ENCODE data around the gene CHFR.
"Not testable (repeated sequence)": the region's sequence is repeated elsewhere in the genome, so short reads cannot be mapped to it uniquely, and the experiment has no call there.

Gene CHFR

GRCh38 chr12:132838410-132839080, 48.9 kb downstream of the CHFR start:
- no peak for DNase-seq

DNA sequence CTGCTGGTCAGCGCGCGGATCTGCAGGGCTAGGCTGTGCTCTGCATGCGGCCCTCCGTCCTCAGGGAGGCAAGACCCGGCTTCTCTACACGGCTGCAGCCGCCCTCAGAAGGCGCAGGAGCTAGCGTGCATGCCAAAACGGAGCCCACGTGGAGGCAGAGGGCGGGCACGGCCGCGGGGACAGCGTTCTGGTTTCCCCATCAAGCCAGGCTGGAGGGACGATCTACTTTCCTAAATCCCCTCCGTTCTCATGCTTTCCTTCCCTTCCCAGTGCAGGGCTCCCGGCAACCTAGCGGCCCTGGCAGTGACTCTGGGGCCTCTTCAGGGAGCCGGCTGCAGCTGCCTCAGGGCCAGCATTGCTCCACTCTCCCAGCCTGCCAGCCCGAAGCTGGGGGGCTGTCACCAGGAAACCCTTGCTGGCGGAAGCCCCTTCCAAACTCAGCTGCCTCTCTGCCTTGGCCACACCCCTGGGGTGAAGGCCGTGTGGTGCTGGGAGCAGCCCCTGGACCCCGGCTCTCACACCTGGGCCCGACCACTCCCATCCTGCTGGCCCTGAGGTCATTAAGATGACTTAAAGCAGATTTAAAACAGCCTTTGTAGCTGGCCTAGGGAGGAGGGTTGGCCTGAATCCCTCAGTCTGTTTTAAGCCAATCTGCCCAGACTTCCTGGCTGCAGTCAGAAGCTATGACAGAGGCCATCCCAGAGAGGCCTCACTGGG, 49.6 kb downstream of the CHFR start:
- no peak for DNase-seq

GRCh38 chr12:132836795-132837331, 50.5 kb downstream of the CHFR start:
- DNase-seq, result no peak

GRCh38 chr12:132836230-132836629, 51.2 kb downstream of the CHFR start:
- not testable (repeated sequence) for DNase-seq

DNA sequence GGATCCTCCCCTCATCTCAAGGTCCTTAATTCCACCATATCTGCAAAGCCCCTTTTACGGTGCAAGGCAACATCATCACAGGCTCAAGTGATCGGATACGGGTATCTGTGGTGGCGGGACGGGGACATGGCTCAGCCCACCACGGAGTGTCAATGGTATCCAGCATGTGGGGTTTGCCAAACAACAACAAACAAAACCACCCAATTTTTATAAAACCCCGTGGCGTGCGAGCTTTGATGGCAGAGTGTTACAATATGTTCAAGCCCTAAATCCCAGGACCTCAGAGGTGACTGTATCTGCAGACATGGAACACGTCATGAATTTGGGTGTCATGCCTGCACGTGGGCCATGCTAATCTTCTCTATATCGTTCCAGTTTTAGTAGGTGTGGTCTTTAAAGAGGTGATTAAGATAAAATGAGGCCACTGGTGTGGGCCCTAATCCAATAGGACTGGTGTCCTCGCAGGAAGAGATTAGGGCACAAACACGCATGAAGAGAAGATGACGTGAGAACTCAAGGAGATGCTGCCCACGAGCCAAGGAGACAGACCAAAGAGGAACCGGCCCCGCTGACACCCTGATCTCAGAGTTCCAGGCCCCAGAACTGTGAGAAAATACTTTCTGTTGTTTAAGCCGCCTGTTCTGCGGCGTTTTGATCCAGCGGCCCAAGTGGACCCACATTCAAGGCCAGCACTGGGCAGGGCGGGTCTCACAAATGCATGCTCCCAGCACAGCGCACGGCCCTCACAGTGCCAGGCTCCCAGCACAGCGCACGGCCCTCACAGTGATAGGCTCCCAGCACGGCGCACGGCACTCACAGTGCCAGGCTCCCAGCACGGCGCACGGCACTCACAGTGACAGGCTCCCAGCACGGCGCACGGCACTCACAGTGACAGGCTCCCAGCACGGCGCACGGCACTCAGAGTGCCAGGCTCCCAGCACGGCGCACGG, 52.1 kb downstream of the CHFR start:
- no peak for DNase-seq

DNA sequence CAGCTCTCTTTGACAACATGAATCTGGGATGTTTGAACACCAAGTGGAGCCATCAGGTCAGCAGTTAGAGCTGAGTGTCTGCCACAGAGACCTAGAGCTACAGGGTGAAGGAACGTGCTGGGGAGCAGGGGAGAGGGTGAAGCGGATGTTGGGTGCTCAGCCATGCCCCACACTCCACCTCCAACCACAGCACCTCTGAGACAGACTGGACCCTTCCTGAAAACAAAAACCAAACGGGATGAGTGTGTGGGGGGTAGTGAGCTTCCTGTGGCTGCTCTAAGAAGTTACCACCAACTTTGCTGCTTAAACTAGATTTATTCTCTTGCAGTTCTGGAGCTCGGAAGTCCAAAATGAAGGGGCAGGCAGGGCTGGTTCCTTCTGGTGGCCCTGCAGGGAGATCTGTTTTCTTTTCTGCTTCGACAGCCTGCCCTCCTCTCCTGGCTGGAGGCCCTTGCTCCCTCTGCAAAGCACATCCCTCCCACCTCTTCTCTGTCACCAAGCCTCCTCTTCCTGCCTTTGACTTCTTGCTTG, 53.2 kb downstream of the CHFR start:
- DNase-seq, result no peak

- no peak for DNase-seq
Measured at GRCh38 chr12:132833341-132833740, 54.1 kb downstream of the CHFR start.

GRCh38 chr12:132831771-132832170, 55.6 kb downstream of the CHFR start:
- no peak for DNase-seq

DNA sequence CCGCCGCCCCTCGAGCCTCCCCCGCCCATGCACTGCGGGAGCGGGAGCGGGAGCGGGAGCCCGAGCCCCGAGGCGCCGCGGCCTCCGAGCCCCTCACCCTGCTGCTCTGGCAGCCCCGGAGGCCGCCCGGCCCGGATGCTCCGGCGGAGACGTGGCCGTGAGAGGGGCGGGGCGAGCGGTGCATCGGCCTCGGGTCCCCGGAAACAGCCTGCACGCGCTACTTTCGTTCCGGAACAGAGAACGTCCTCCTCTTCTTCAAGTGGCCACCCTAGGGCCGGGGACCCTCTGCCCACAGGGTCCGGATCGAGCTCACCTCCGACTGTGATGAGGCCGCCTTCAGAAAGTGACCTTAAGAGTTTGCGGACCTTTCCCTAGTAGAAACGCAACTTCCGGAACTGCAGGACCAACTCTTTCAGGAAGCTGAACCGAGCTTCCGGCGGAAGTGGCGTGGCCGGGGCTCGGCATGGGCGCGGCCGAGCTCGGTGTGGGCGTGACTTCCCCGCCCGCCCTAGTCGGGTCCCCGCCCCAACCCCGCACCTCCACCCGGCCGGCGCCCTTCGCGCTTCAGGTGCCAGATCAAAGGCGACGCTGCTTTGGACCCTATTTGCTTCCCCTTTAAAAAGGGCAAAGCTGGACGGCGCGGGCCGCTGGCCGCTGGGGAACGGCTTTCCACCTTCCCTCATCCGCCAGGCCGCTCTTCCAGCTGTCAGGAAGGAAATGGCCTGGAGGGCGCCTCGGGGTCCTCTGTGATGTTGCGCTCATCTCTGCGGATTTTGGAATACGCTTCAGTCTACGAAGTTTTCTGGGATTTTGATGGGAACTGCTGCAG, 58.5 kb downstream of the CHFR start, which contains the start of gene GOLGA3:
Gene GOLGA3 (minus strand): TSS at position 164 of the 829 bp plus-strand sequence. CDS start 6,741 bp downstream, outside the sequence.
- peak; percentile 43 for DNase-seq

DNA sequence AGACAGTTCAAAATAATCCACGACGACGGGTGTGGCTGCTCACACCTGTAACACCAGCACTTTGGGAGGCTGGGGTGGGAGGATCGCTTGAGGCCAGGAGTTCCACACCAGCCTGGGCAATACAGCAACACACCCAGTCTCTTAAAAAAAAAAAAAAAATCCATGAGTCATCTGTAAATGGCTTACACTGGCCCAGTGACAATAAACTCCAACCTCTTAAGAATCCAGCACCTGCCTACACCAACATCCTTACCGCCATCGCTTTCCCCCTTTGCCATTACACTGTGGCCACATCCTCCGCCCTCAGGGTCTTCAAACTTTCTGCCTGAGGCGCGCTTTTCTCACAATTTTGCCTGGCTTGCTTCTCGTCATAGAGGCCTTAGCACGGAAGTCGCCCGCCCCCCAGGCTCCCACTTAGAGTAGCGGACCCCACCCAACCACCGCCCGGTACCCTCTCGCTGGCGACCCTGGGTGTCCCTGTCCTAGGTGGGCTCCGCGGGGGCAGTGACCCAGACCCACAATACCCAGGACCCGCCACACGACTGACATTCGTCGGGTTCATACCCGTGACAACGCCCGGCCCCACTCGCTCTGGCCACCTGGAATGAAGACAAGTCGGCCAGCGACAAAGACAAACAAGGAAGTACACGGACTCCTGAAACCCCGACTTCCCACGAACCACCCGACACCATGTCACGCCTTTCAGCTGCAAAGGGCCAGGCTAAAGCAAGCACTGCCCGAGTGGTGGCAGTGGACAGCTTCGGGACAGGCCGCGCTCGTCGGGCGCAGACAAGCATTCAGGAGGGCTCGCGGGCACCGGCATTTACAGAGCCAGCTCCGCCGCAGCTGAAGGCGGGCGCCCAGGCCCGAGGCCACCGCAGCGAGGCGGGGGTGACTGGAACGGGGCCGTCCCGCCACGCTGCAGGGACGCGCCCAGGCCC, 59.4 kb downstream of the CHFR start:
- DNase-seq, result no peak

- DNase-seq, result no peak
Measured at GRCh38 chr12:132825861-132826260, 61.5 kb downstream of the CHFR start.

DNA sequence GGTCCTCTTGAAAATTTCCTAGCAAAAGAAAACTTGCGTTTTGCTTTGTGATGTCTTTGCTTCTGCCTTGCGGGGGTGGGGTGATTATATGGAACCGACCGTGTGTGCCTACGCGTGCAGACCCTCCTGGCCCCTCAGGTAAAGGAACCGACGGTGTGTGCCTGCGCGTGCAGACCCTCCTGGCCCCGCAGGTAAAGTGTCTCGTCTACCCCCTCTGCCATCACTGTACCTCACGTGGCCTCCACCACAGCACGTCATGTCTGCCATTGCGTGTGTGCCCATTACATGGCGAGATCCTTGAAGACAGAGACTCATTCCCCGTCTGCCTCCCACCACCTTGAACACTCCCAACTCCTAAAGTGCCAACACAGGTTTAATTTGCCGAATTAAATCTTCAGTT, 62.3 kb downstream of the CHFR start:
- DNase-seq, result no peak

DNA sequence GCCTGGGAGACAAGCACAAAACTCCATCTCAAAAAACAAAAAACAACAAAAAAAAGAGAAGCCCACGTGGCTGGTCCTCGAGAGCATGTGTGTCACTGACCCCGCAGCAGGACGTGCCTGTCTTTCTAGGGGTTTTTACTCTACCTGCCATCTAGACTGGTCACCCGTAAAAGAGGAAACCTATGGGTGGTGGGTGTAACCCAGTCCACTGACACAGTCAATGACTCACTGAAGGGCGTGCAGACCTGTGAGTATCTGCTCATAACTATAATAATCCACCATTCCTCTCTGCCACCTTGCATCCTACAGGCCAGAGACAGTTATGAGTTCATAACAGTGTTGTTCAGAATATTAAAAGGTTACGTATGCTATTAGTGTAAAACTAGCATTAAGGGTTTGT, 63.4 kb downstream of the CHFR start:
- DNase-seq, result no peak

GRCh38 chr12:132818562-132818961, 68.8 kb downstream of the CHFR start:
- DNase-seq, result no peak

DNA sequence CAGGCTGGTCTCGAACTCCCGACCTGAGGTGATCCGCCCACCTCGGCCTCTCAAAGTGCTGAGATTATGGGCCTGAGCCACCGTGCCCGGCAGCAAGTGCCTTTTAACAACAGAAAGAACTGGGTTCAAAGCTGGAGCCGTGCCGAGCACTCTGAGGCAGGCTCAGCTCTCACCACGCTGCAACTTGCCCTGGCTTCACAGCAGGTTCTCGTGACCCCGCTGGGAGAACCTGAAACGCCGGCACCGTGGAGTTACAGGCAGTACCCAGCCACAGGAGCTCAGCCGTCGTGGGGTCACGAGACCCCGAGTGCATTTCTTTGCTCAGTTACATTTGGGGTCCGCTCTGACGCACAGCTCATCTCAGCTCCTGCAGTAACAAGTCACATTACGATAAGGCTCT, 73.2 kb downstream of the CHFR start:
- no peak for DNase-seq

GRCh38 chr12:132813443-132813842, 74.0 kb downstream of the CHFR start:
- no peak for DNase-seq

DNA sequence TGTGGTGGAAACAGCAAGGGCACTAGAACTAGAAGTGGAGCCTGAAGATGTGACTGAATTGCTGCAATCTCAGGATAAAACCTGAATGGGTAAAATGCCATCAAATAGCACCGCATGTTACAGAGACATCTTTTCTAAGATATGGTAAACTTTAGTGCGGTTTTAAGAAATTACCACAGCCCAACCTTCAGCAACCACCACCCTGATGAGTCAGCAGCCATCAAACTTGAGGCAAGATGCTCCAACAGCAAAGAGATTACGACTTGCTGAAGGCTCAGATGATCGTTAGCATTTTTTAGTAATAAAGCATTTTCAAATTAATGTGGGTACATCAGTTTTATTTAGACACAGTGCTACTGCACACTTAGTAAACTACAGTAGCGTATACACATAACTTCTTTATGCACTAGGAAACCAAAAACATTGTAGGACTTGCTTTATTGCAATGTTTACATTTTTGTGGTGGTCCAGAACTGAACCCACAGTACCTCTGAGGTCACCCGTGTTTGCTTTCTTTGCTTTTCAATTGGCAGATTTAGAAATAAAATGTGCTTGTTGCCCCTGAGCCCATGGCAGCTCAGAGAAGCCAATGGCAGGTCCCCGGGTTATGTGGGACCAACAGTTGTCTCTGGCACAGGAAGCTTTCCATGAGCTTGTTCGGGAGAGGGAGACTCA, 74.6 kb downstream of the CHFR start:
- no peak for DNase-seq

GRCh38 chr12:132809391-132809790, 78.0 kb downstream of the CHFR start:
- DNase-seq, result not testable (repeated sequence)

DNA sequence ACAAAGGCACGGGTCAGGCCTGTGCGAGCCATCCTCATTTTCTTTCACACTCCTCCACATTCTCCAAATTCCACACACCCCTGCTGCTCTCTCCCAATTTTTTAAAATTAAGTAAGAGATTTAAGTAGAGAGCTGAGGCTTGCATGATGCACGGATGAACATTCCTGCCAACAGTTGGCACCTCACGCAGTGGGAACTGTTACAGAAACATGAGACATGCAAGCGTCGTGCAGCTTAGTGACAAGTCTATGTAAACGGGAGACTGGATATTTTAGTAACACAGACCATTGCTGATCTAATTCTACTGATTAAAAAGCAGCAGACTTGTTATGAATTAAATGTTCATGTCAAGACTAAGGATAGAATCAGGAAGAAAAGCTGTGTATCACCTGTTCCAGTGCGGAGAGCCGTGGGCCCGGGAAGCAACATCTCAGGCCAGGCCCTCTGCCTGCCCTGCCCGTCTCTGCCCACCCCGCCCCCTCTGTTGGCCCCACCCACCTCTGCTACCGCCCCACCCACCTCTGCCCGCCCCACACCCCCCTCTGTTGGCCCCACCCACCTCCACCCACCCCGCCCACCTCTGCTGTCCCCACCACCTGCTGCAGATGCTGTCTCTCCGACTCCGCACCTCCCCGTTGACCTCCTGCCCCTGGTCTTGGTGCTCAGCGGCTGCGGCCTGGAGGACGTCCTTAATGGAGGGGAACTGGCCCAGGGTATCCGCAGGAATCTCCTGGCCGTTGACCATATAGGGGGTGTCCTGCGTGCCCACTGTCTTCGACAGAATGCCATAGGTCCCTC, 79.9 kb downstream of the CHFR start:
- DNase-seq, result no peak
